ENCODE measurements around the gene SLC1A4.

GRCh38 chr2:64941143-64941542 lies 48.1 kb upstream of the SLC1A4 start:
- TF ChIP-seq CTCF (conservative IDR thresholded peaks at IDR 0.05; ENCODE audit: low read depth, low read length) (no peak), RAD21 (IDR thresholded peaks at IDR 0.05; ENCODE audit: low read length) (no peak), MAFK (IDR thresholded peaks at IDR 0.05; ENCODE audit: low read depth, low read length) (no peak), POLR2A (IDR thresholded peaks at IDR 0.05; ENCODE audit: low read depth, low read length) (no peak)

All from IMR-90 (cell line).